Hindlimb muscle (tissue), 1 donor: ENCODE data around the gene BFSP2. TPM values are rescaled to one million over a fixed set of nuclear protein-coding genes. Genes with fewer than 3 reads are reported as not detected.
"Not testable (repeated sequence)": the region's sequence is repeated elsewhere in the genome, so short reads cannot be mapped to it uniquely, and the experiment has no call there.

ENCODE experiments used
- DNase-seq: peaks from one replicate; pipeline ENCODE4 v3.0.0-alpha.2; 2013
- polyA plus RNA-seq: library from polyadenylated mRNA; unstranded; fragments of 120-200 nt; gene quantifications from one replicate; pipeline ENCODE4 v1.2.1, GENCODE V29; 2013; ENCODE audit not compliant: insufficient read length

The BFSP2 gene
- polyA plus RNA-seq, 1 donor: not detected

DNA sequence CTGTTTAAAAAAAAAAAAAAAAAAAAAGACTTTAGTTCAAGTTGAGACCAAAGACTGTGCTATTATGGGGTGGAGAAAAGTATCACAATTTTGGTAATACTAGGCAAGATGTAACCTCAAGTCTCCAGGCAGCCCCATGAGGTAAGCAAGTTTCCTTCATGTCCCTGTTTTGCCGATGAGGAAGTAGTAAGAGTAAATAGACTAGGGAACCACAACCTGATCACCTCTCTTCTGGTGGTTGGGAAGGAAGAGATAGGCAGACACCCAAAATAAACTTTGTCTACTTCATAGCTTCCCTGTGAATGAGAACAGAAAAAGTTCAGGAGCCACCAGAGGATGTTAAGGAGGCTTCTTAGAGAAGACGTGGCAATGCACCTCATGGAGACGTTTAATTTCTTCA is 123.9 kb downstream of the BFSP2 start:
- DNase-seq: not testable (repeated sequence)

Other genes with a start within 250 kb of the BFSP2 start
- 151 TPM for gene CDV3, start 173.6 kb downstream of the BFSP2 start, polyA plus RNA-seq